ENCODE data around the gene RFTN1.

Gene RFTN1

GRCh38 chr3:16486201-16486600 is 27.3 kb downstream of the RFTN1 start:
- DNase-seq (ENCODE audit: low spot score) = no peak

- no peak for DNase-seq (ENCODE audit: low spot score)
These were observed 28.0 kb downstream of the RFTN1 start for GRCh38 chr3:16485395-16485992.

- DNase-seq (ENCODE audit: low spot score) = no peak
These were observed 28.5 kb downstream of the RFTN1 start for GRCh38 chr3:16484984-16485383.

- DNase-seq (ENCODE audit: low spot score) = no peak
These were observed 29.3 kb downstream of the RFTN1 start for GRCh38 chr3:16484216-16484615.

- DNase-seq (ENCODE audit: low spot score) = peak; percentile 74
These were observed 30.5 kb downstream of the RFTN1 start for GRCh38 chr3:16482770-16483531.

GRCh38 chr3:16482194-16482769 is 31.2 kb downstream of the RFTN1 start:
- no peak for DNase-seq (ENCODE audit: low spot score)

- DNase-seq (ENCODE audit: low spot score) = no peak
These were observed 32.0 kb downstream of the RFTN1 start for GRCh38 chr3:16481546-16481897.

GRCh38 chr3:16480861-16481545 is 32.5 kb downstream of the RFTN1 start:
- DNase-seq (ENCODE audit: low spot score) = no peak

GRCh38 chr3:16478516-16478915 is 35.0 kb downstream of the RFTN1 start:
- no peak for DNase-seq (ENCODE audit: low spot score)

GRCh38 chr3:16477521-16477920 is 36.0 kb downstream of the RFTN1 start:
- no peak for DNase-seq (ENCODE audit: low spot score)

GRCh38 chr3:16477056-16477455 is 36.4 kb downstream of the RFTN1 start:
- DNase-seq (ENCODE audit: low spot score) = no peak

- DNase-seq (ENCODE audit: low spot score) = no peak
These were observed 36.9 kb downstream of the RFTN1 start for GRCh38 chr3:16476636-16477035.

- DNase-seq (ENCODE audit: low spot score) = no peak
These were observed 37.7 kb downstream of the RFTN1 start for GRCh38 chr3:16475766-16476165.

GRCh38 chr3:16474920-16475319 is 38.6 kb downstream of the RFTN1 start:
- DNase-seq (ENCODE audit: low spot score) = no peak

GRCh38 chr3:16474216-16474615 is 39.3 kb downstream of the RFTN1 start:
- no peak for DNase-seq (ENCODE audit: low spot score)

- DNase-seq (ENCODE audit: low spot score) = no peak
These were observed 40.9 kb downstream of the RFTN1 start for GRCh38 chr3:16472593-16472992.

- DNase-seq (ENCODE audit: low spot score) = no peak
These were observed 41.6 kb downstream of the RFTN1 start for GRCh38 chr3:16471897-16472296.

GRCh38 chr3:16470590-16470989 is 42.9 kb downstream of the RFTN1 start:
- DNase-seq (ENCODE audit: low spot score) = no peak

- DNase-seq (ENCODE audit: low spot score) = no peak
These were observed 45.0 kb downstream of the RFTN1 start for GRCh38 chr3:16468336-16469098.

GRCh38 chr3:16468002-16468335 is 45.5 kb downstream of the RFTN1 start:
- DNase-seq (ENCODE audit: low spot score) = no peak

GRCh38 chr3:16467393-16467792 is 46.1 kb downstream of the RFTN1 start:
- no peak for DNase-seq (ENCODE audit: low spot score)

- DNase-seq (ENCODE audit: low spot score) = no peak
These were observed 46.7 kb downstream of the RFTN1 start for GRCh38 chr3:16466822-16467221.

Data from iPS-NIHi11 (cell line).